Rectal smooth muscle tissue (tissue), 1 donor: ENCODE measurements around the gene PRKD2.

ENCODE experiments used
- H3K27ac ChIP-seq: one replicate; pipeline ENCODE4 v1.7.0; 2013; ENCODE audit warnings: low read depth, low read length, inconsistent platforms
- H3K27me3 ChIP-seq: one replicate; pipeline ENCODE4 v1.7.0; 2013; ENCODE audit warnings: low read length; ENCODE audit not compliant: control insufficient read depth, insufficient read depth
- H3K36me3 ChIP-seq: one replicate; pipeline ENCODE4 v1.7.0; 2013; ENCODE audit warnings: low read length; ENCODE audit not compliant: control insufficient read depth, insufficient read depth
- H3K4me1 ChIP-seq: one replicate; pipeline ENCODE4 v1.7.0; 2013; ENCODE audit warnings: low read length; ENCODE audit not compliant: control insufficient read depth, insufficient read depth
- H3K4me3 ChIP-seq: one replicate; pipeline ENCODE4 v1.7.0; 2013; ENCODE audit warnings: low read length
- H3K9ac ChIP-seq: one replicate; pipeline ENCODE4 v1.7.0; 2013; ENCODE audit warnings: low read length

The PRKD2 gene

GRCh38 chr19:46736531-46737297, 19.8 kb upstream of the PRKD2 start:
- H3K4me3 ChIP-seq = no peak overlapping the region
- peaks cover 5% of the 10 kb centered on the region for H3K4me1 ChIP-seq
- no peaks in the 10 kb centered on the region for H3K27me3 ChIP-seq
- peaks cover 28% of the 10 kb centered on the region for H3K36me3 ChIP-seq
- no peak overlapping the region for H3K9ac ChIP-seq
- H3K27ac ChIP-seq = no peak overlapping the region

- Histone ChIP-seq H3K27me3 (no peaks in the 10 kb centered on the region), H3K9ac (no peak overlapping the region), H3K4me1 (no peaks in the 10 kb centered on the region), H3K27ac (no peak overlapping the region), H3K36me3 (peaks cover 42% of the 10 kb centered on the region), H3K4me3 (no peak overlapping the region)
Observed at GRCh38 chr19:46733690-46734292, 16.9 kb upstream of the PRKD2 start.

- no peak overlapping the region for H3K27ac ChIP-seq
- H3K4me1 ChIP-seq = no peaks in the 10 kb centered on the region
- H3K4me3 ChIP-seq = no peak overlapping the region
- H3K27me3 ChIP-seq = no peaks in the 10 kb centered on the region
- no peak overlapping the region for H3K9ac ChIP-seq
- H3K36me3 ChIP-seq = peaks cover 48% of the 10 kb centered on the region
Observed at GRCh38 chr19:46732966-46733689, 16.2 kb upstream of the PRKD2 start.

- H3K27ac ChIP-seq = no peak overlapping the region
- H3K4me1 ChIP-seq = no peaks in the 10 kb centered on the region
- H3K36me3 ChIP-seq = peaks cover 45% of the 10 kb centered on the region
- no peak overlapping the region for H3K4me3 ChIP-seq
- H3K27me3 ChIP-seq = no peaks in the 10 kb centered on the region
- no peak overlapping the region for H3K9ac ChIP-seq
Observed at GRCh38 chr19:46732172-46732938, 15.4 kb upstream of the PRKD2 start.

GRCh38 chr19:46731584-46731983, 14.7 kb upstream of the PRKD2 start:
- Histone ChIP-seq H3K36me3 (peaks cover 48% of the 10 kb centered on the region), H3K27ac (no peak overlapping the region), H3K4me3 (no peak overlapping the region), H3K9ac (no peak overlapping the region), H3K27me3 (no peaks in the 10 kb centered on the region), H3K4me1 (no peaks in the 10 kb centered on the region)

GRCh38 chr19:46731007-46731501, 14.1 kb upstream of the PRKD2 start:
- Histone ChIP-seq H3K9ac (no peak overlapping the region), H3K27ac (no peak overlapping the region), H3K36me3 (peaks cover 50% of the 10 kb centered on the region), H3K27me3 (no peaks in the 10 kb centered on the region), H3K4me1 (no peaks in the 10 kb centered on the region), H3K4me3 (no peak overlapping the region)

GRCh38 chr19:46730595-46730994, 13.7 kb upstream of the PRKD2 start:
- H3K27me3 ChIP-seq = no peaks in the 10 kb centered on the region
- H3K36me3 ChIP-seq = peaks cover 52% of the 10 kb centered on the region
- no peak overlapping the region for H3K9ac ChIP-seq
- H3K27ac ChIP-seq = no peak overlapping the region
- no peak overlapping the region for H3K4me3 ChIP-seq
- no peaks in the 10 kb centered on the region for H3K4me1 ChIP-seq

- no peaks in the 10 kb centered on the region for H3K4me1 ChIP-seq
- H3K27ac ChIP-seq = no peak overlapping the region
- H3K36me3 ChIP-seq = peaks cover 55% of the 10 kb centered on the region
- no peak overlapping the region for H3K4me3 ChIP-seq
- no peaks in the 10 kb centered on the region for H3K27me3 ChIP-seq
- H3K9ac ChIP-seq = no peak overlapping the region
Observed at GRCh38 chr19:46730187-46730586, 13.3 kb upstream of the PRKD2 start.

GRCh38 chr19:46729696-46730095, 12.8 kb upstream of the PRKD2 start:
- Histone ChIP-seq H3K27me3 (no peaks in the 10 kb centered on the region), H3K4me3 (no peak overlapping the region), H3K27ac (no peak overlapping the region), H3K36me3 (peaks cover 55% of the 10 kb centered on the region), H3K9ac (no peak overlapping the region), H3K4me1 (no peaks in the 10 kb centered on the region)

GRCh38 chr19:46728693-46729339, 11.9 kb upstream of the PRKD2 start:
- H3K9ac ChIP-seq = no peak overlapping the region
- H3K36me3 ChIP-seq = peaks cover 61% of the 10 kb centered on the region
- no peak overlapping the region for H3K4me3 ChIP-seq
- H3K27ac ChIP-seq = no peak overlapping the region
- H3K27me3 ChIP-seq = no peaks in the 10 kb centered on the region
- H3K4me1 ChIP-seq = no peaks in the 10 kb centered on the region

GRCh38 chr19:46728208-46728607, 11.3 kb upstream of the PRKD2 start:
- Histone ChIP-seq H3K9ac (no peak overlapping the region), H3K27me3 (no peaks in the 10 kb centered on the region), H3K4me3 (no peak overlapping the region), H3K36me3 (peaks cover 57% of the 10 kb centered on the region), H3K4me1 (no peaks in the 10 kb centered on the region), H3K27ac (no peak overlapping the region)
